ENCODE results near the gene KCNK15. TPM values are rescaled to one million over a fixed set of nuclear protein-coding genes. Genes with fewer than 3 reads are reported as not detected.

The KCNK15 gene
- total RNA-seq, 1 donor from 2014 or later: 3.4 TPM

DNA sequence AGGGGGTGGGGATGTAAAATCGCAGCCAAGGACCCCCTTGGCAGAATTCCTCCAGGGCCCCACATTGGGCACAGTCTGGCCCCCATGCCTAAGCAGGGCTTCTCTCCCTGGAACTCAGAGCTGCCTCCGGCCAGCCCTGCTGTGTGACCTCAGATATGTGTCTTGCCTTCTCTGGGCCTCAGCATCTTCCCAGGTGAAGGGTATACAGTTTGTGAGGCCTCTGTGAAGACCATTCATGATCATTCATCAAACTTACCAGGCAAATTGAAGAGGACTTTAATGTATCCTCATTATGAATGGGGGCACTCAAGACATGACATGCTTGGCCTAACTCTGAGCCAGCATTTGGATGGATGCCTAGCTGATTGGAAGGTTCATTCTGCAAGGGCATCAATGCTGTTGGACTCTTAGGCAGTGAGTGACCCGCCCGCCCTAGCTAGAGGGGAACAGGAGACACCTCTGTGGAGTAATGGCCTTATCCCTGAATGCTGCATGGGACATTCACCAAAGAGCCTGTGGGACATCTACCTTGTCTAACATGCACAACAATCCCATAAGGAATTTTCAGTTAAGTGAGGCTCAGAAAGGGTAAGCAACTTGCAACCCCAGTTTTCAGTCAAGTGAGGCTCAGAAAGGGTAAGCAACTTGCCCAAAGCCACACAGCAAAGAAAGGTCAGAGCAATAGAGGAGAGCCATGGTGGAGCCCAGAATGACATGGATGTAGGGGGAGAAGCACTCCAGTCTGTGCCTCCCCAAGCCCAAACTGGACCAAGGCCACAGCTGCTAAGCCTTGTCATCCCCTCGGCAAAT, 30.0 kb upstream of the KCNK15 start:
- no peak for DNase-seq (ENCODE audit: low spot score)

DNA sequence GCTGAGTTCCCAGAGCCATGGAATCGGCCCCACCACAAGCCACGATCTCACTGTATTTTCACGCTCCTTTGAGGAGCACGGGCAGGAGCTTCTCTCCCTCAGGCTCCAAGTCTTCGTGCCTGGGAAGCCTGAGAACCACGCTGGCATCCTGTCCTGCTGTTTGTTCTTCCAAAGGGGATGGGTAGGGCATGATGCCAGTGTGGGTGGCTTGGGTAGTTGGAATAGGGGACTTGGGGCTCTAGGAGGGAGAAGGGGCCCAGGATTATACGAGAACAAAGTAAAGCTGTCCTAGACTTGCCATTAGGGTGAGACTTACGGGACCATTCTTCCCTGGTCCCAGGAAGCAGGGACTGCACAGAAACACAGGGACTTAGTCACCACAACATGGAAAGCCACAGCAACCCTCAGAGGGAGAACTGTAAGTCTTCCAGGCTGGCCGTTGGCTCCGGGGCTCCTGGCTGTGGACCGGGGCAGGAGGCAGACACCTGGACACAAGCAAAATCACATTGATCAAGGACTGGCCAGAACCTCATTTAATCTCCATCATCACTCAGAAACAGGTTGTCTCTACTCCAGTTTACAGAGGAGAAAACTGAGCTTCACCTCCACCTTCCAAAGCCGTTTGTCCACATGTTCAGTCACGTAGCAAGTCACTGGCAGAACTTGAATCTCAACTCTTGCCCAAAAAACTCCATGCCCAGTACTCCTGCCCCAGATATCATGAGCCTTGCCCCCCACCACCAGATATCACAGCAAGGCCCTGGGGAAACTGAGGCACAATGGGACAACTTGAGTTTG, 29.2 kb upstream of the KCNK15 start:
- no peak for DNase-seq (ENCODE audit: low spot score)

DNA sequence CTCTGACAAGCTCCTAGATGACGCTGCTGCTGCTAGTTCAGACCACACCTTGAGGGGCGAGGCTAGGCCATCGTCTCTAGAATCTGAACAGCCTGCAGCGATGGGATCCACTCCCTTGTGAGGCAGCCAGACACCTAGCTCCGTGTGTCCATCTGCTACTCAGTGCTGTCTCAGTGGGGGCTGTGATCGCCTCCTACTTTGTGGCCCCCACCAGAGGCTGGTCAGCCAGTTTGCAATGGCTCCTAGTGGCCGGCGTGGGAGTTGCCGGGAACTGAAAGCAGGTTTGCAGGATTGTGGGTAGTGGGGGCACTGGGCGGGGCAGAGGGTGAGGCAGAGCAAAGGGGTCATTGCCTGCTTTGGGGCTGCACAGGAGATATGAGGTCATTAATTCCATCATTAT, 27.7 kb upstream of the KCNK15 start:
- DNase-seq (ENCODE audit: low spot score): no peak

DNA sequence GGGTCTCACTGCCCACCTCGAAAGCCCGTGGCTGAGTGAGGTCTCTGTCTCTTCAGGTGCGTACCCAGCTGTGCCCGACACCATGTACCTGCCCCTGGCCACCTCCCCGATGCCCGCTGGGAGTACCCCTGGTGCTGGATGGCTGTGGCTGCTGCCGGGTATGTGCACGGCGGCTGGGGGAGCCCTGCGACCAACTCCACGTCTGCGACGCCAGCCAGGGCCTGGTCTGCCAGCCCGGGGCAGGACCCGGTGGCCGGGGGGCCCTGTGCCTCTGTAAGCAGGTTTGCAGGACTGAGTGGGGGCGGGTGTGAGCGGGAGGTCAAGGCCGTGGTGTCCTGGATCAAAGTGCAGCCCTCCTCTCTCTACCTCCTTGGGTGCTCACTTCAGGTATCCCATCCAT, 25.8 kb upstream of the KCNK15 start:
- no peak for DNase-seq (ENCODE audit: low spot score)

DNA sequence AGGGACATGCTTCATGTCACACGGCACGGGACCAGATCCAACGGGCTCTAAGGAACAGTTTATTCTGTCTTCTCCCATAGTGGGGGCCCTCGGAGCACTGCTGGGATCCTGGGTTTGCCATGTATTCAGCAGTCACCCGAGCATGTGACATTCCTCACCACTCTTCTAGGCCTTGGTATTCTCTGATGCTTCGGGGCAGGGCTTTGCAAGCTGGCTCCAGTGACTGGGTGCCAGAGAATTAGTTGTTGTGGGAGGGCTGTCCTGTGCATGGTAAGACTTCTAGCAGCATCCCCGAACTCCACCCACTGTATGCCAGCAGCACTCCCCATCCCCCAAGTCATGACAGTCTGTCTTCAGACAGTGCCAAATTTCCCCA, 25.1 kb upstream of the KCNK15 start:
- DNase-seq (ENCODE audit: low spot score): no peak

DNA sequence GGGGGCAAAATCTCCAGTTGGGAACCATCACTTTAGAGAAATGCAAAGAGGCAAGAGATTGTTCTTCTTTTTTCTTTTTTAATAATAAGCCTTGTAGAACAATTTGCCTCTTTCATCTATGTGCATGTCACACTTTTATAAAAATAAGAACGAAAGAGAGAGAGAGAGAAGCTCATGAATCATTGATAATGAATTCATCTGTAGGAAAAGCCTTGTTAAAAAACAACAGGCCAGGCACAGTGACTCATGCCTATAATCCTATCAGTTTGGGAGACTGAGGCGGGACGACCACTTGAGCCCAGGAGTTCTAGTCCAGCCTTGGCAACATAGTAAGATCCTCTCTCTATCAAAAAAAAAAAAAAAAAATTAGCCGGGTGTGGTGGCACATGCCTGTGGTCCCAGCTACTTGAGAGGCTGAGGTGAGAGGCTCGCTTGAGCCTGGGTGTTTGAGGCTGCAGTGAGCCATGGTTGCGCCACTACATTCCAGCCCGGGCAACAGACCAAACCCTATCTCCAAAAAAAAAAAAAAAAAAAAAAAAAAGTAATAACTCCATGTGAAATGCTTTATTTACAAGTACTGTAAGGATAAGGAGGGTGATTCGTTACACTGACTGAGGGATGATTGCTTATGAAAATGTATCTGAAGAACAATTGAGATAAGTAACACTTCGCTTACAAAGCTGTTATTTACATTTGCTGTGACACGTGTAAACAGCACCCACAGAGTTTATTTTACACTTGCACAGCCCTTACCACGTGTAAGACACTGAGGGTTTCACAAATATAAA, 24.5 kb upstream of the KCNK15 start:
- DNase-seq (ENCODE audit: low spot score): no peak

DNA sequence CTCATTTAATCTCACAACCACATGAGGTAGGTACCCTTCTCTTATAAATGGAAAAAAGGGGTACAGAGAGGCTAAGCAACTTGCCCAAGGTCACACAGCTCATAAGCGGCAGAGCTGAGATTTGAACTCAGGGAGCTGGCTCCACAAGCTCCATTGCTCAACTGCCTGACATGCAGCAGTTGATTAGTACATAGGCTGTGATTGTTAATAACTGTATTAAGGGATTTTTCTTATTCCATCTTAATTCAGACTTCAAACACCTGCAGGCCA, 23.9 kb upstream of the KCNK15 start:
- DNase-seq (ENCODE audit: low spot score): no peak

DNA sequence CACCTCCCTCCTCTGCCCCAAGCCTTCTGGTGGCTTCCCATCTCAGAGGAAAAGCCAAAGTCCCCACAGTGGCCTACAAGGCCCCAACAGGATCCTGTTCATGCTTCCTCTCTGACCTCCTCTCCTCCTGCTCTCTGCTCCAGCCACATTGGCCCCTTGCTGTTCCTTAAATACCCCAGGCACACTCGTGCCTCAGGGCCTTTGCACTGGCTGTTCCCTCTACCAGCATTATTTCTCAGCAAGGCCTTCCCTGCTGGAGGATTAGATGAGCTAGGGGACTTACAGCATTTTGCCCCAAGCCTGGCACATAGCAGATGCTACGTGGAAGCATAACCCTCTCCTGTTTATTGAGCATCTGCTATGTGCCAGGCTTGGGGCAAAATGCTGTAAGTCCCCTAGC, 22.7 kb upstream of the KCNK15 start:
- DNase-seq (ENCODE audit: low spot score): no peak

DNA sequence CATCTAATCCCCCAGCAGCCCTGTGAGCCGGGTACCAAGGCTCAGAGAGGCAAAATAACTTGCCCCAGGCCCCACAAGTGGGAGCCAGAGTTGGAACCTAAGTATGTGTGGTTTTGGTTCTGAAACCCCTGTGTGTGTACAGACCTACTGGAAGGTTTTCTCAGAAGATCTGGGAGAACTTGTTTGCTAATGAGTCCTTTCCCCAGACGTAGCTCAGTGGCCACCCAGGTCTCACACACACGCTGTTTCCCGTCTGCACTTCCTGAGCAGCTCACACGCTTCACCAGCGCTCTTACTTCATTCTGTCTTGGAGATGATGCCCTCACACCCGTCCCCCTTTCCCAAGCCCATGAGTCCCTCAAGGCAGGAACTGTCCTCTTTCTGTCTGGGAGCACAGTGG, 22.3 kb upstream of the KCNK15 start:
- DNase-seq (ENCODE audit: low spot score): no peak

DNA sequence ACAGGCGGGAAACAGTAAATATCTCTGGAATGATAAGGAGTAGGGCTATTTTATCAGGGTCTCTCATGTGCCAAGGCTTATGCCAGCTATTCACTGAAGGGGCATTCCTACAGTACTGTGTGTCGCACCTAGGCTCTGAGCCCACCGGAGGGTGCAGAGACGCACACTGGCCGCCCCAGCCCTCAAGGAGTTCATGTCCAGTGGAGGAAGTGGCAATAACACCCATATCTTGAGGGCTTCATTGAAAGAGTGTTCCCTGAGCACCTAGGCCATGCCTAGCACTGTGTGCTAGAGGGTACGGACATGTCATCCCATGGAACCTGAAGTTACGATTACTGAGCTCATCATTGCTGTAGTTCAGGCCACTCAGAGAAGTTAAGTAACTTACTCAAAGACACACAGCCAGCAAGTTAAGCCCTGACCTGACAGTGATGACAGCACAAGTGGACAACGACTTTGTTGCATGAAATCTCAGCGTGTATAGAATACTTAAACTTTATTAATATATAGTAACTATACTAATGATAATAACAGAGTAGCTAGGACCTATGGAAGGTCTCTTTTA, 21.8 kb upstream of the KCNK15 start:
- no peak for DNase-seq (ENCODE audit: low spot score)

DNA sequence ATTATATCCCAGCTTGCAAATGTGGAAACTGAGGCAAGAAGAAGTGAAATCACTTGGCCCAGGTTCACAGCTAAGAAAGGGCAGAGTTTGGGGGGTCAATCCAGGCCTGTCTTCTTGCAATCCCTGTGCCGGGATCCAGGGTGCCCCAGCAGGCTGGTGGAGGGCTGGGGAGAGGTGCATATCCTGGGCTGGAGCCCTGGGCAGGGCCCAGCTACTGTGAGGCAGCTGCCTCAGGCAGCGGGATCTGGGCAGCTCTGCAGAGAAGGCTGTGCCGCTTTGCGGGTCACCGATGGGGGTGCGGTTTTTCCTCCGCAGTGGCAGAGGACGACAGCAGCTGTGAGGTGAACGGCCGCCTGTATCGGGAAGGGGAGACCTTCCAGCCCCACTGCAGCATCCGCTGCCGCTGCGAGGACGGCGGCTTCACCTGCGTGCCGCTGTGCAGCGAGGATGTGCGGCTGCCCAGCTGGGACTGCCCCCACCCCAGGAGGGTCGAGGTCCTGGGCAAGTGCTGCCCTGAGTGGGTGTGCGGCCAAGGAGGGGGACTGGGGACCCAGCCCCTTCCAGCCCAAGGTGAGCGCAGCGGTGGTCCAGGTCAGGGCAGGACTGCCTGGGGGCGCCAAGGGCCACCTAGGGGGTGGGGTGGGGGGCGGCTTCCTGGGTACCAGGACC, 21.1 kb upstream of the KCNK15 start:
- DNase-seq (ENCODE audit: low spot score): no peak

DNA sequence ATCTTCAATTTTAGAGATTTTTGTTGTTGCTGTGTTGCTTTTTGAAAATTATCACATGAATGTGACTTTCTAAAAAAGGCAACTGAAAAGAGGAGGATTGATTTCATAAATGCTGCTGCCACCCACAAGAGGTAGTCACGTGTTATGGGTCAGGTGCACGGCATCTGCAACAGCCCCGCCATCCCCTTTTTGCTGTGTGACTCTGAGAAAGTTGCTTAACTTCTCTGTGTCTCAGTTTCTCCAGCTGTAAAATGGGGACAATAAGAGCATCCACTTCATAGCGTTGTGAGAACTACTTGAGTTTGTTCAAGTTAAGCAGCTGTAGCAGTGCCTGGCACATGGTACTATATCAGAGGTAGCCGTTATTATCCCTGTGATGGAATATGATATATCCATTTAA, 19.8 kb upstream of the KCNK15 start:
- no peak for DNase-seq (ENCODE audit: low spot score)

DNA sequence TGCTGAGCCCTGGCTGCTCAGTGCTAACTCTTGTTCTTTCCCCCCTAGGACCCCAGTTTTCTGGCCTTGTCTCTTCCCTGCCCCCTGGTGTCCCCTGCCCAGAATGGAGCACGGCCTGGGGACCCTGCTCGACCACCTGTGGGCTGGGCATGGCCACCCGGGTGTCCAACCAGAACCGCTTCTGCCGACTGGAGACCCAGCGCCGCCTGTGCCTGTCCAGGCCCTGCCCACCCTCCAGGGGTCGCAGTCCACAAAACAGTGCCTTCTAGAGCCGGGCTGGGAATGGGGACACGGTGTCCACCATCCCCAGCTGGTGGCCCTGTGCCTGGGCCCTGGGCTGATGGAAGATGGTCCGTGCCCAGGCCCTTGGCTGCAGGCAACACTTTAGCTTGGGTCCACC, 18.6 kb upstream of the KCNK15 start:
- DNase-seq (ENCODE audit: low spot score): no peak

DNA sequence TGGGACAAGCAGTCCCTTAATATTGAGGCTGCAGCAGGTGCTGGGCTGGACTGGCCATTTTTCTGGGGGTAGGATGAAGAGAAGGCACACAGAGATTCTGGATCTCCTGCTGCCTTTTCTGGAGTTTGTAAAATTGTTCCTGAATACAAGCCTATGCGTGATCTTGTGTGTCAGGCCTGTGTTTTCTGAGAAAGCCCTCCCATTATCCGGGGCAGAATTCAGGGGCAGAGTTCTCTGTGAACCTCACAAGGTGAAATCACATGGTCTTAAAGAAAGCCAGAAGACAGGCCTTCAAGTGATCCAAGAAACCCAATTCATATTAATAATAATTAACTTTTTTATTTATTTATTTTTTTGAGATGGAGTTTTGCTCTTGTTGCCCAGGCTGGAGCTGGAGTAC, 18.0 kb upstream of the KCNK15 start:
- no peak for DNase-seq (ENCODE audit: low spot score)

DNA sequence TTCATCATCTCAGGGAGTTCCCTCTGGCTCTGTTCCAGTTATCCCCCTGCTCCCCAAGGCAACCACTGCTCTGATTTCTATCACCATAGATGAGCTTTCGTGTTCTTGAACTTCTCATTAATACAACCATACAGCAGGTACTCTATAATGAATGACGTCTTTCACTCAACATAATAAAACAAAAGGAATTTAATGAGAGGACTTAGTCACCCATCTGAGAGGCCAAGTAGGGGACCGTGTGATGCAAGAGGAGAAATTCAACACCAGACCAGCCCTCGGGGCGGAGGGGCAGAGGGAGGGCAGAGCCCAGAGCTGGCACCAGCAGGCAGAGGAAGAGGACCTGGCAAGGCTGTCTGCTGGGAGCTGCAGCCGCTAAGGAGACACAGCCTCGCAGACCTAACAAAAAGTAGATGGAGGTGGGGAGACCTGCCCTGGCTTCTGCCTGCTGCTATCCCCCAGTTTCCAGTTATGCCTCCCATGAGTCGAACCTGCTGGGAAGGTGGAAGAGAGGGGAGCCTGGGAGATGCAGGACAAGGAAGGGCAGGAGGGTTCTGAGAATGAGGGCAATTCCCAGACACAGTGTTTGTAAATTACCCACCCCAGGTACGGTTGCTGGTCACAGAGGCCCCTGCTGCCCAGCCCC, 16.7 kb upstream of the KCNK15 start:
- peak; percentile 76 for DNase-seq (ENCODE audit: low spot score)

DNA sequence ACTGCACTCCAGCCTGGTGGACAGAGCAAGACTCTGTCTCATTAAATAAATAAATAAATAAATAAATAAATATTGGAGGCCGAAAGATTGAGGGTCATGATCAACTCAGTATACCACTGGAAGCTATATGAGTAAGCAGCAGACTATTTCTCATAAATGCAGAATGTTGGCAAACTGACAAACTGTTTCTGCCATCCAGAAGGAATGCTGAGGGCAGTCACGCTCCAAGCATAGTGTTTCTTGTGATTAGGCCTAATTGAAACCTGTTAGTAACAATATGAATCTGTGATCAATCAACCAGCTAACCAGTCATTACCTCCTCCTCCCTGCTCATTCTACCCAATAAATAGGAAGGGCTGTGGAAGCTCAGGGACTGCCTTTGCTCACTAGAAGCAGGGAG, 15.2 kb upstream of the KCNK15 start:
- DNase-seq (ENCODE audit: low spot score): no peak

DNA sequence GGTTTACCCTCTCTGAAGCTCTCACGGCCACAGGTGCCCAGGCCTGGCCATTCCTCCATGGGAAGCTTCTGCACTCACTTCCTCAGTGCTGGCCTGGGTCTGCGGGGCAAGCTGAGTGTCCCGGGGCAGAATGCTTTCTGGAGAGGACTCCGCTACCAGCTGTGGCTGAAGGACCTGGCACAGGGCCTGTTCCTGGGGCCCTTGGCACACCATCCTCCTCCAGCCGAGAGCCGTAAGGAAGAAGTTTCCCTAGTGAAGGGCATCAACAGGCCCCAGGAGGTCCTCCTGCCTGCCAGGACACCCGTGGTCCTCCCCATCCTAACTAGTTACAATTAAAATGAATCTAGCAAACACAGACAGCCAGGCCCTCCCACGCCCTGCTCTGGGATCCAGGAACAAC, 14.0 kb upstream of the KCNK15 start:
- no peak for DNase-seq (ENCODE audit: low spot score)

DNA sequence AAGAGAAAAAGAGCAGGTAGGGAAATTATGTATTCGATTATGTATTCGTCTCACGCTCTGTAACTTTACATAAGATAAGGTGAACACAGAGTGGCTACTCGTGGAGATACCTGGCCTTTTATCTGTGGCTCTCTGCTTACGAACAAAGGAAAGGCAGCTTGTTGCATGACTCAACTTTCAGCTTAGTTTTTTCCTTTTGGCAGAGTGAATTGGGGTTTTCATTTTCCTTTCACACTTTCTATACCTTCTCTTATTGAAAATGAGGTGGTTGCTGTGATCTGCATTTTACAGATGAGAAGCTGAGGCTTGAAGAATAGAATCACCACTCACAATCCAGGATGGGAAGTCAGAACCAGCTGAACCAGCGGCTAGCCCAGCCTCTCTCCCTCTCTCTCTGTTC, 13.3 kb upstream of the KCNK15 start:
- no peak for DNase-seq (ENCODE audit: low spot score)

DNA sequence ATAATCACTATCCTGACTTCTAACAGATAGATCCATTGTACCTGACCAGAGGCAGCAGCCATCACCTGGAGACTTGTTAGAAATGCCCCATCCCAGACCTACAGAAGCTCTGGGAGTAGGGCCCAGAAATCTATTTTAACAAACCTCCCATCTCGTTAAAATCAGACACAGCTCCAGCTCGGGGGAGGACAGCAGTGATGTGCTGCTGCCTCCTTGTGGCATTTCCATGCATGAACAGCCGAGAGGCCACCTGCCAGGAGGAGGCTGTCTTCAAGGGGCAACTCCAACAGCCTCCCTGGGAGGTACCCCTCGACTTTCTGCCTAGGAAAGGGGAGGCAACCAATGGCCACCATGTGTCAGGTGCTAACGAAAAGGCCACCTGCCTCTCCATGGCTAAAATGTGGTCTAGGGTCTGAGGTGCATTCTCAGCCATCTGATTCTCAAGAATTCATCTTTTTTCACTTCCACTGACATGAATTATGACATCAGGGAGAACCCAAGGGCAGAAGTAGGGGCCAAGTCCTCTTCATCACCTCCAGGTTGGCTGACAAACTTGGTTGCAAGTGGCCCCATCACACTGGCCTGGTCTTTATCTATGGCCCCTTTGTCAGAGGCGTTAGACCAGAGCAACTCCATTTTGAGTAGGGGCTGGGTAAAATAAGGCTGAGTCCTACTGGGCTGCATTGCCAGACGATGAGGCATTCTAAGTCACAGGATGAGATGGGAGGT, 12.2 kb upstream of the KCNK15 start:
- peak; percentile 73 for DNase-seq (ENCODE audit: low spot score)

DNA sequence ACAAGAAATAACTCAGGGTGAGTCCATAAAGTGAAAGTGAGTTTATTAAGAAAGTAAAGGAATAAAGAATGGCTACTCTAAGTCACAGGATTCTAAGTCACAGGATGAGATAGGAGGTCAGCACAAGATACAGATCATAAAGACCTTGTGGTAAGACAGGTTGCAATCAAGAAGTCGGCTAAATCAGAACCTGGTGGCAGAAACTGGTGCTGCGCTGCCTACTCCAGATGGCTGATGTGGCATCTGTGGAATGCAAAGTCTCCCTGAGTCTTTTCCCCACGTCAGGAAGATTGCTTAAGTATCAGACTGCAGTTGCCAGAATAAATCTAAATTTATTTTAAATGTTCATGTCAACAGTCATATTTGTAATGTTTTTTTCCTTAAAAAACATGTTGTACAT, 10.7 kb upstream of the KCNK15 start:
- DNase-seq (ENCODE audit: low spot score): no peak

DNA sequence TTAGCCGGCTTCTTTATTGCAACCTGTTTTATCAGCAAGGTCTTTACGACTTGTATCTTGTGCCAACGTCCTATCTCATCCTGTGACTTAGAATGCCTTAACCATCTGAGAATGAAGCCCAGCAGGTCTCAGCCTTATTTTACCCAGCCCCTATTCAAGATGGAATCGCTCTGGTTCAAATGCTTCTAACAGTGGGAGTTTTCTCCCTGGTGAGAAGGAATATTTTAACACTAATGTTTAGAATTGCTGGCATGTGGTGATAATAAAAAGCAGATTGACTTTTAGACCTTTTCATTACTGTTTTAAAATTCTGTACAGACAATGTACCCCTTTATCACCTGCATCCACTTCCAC, 9.9 kb upstream of the KCNK15 start:
- no peak for DNase-seq (ENCODE audit: low spot score)
